ENCODE measurements around the gene TRABD2B.

The TRABD2B gene

DNA sequence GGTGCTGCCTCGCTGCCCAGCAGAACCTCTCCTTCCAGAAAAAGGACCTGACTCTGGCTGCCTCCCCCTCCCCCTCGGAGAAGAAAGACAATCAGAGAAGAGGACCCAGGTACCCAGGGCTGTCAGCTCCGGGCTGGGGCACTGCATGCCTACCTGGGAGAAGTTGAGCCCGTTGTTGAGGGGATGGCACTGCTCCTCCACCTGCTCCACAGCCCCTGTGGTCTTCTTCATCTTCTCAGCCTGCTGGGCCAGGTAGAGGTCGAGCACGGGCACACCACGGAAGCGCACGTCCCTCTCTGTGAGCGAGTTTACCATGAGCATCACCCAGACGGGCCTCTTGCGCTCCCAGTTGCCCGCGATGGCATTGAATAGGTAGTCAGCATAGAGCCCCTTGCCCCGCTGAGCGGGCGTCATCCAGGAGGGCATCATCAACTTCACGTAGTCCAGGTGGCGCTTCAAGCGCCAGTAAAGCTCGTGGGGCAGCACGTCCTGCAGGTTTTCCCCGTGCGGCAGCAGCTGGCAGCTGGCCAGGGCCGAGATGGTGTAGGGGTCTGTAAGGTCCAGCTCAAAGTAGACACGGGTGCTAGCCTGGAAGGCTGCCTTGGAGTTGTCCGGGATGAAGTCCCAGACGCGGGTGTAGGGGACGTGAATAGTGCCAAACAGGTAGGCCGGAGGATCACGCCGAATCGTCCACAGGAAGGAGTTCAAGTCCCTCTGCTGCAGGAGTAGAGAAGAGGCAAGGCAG, 3.1 kb downstream of the TRABD2B start:
- DNase-seq (ENCODE audit: low read depth) = no peak
- no peak overlapping the region for H3K4me3 ChIP-seq (ENCODE audit: low read length)
- TF ChIP-seq, protein P1, sequence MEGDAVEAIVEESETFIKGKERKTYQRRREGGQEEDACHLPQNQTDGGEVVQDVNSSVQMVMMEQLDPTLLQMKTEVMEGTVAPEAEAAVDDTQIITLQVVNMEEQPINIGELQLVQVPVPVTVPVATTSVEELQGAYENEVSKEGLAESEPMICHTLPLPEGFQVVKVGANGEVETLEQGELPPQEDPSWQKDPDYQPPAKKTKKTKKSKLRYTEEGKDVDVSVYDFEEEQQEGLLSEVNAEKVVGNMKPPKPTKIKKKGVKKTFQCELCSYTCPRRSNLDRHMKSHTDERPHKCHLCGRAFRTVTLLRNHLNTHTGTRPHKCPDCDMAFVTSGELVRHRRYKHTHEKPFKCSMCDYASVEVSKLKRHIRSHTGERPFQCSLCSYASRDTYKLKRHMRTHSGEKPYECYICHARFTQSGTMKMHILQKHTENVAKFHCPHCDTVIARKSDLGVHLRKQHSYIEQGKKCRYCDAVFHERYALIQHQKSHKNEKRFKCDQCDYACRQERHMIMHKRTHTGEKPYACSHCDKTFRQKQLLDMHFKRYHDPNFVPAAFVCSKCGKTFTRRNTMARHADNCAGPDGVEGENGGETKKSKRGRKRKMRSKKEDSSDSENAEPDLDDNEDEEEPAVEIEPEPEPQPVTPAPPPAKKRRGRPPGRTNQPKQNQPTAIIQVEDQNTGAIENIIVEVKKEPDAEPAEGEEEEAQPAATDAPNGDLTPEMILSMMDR (conservative IDR thresholded peaks at IDR 0.05; ENCODE audit: low read depth, low read length) = no peak

DNA sequence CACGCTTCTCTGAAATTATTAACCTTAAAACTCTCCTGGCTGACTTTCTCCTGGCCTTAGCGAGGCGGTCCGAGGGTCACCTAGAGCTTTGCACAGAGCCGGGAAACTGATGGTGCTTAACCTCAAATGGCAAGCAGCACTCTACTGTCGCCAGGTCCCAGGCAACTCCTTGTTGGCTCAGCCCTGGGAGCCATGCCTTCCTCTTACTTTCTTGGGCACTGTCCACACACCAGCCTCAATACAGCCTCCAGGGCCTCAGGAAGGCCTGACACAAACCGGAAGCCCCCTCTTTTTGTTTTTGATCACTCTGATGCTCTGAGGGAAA, 3.8 kb downstream of the TRABD2B start:
- TF ChIP-seq, protein P1 (conservative IDR thresholded peaks at IDR 0.05; ENCODE audit: low read depth, low read length) = no peak
- DNase-seq (ENCODE audit: low read depth) = no peak
- no peak overlapping the region for H3K4me3 ChIP-seq (ENCODE audit: low read length)

DNA sequence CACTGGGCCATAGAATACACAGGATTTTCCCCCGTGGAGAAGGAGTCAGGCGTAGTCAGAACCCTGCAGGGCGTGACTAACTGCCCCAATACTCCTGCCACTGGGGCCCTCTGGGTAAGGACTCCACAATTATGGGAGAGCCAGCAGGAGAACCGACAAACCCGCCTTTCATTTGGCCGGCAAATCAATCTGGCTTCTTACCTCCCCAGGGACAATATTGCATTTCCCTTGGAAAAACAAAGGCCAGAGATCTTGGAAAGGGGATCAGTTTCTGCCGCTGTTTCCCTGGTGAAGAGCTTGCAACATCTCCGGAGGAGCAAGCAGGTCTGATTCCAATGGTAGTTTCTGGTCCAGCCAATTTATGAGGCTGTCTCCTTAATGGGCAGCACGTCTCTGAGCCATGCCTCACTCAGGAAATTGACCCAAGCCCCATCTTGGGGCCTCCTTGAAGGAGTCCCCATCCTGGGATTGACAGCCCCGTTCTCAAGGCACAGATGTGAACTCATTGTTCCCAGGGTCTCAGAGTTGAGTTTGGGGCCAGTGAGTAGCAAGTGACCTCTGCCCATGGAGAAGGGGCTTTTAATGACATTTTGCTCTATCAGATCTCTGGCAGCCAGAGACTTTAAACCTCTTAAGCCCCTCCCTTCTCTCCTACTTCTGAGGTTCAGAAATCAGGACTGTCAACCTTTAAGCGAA, 4.3 kb downstream of the TRABD2B start:
- no peak for DNase-seq (ENCODE audit: low read depth)
- TF ChIP-seq, protein P1 (conservative IDR thresholded peaks at IDR 0.05; ENCODE audit: low read depth, low read length) = no peak
- H3K4me3 ChIP-seq (ENCODE audit: low read length) = no peak overlapping the region

DNA sequence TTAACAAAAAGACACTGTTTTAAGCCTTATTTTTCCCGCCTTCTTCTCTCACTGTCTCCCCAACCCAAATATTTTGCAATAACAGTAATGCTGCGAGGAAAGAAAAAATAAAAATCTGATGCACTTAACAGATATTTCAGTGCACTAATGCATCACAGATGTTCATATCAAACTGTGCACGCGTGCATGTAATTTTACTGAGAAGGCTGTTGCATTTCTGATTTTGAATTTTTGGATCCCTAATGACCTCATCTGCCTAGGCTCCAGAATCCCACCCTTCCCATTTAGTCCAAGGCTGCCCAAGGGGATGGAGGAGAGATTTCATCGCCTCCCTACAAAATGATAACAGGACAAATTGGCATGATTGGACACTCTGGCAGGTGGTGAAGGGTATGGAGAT, 5.5 kb downstream of the TRABD2B start:
- TF ChIP-seq, protein P1 (conservative IDR thresholded peaks at IDR 0.05; ENCODE audit: low read depth, low read length) = no peak
- H3K4me3 ChIP-seq (ENCODE audit: low read length) = no peak overlapping the region
- DNase-seq (ENCODE audit: low read depth) = no peak

DNA sequence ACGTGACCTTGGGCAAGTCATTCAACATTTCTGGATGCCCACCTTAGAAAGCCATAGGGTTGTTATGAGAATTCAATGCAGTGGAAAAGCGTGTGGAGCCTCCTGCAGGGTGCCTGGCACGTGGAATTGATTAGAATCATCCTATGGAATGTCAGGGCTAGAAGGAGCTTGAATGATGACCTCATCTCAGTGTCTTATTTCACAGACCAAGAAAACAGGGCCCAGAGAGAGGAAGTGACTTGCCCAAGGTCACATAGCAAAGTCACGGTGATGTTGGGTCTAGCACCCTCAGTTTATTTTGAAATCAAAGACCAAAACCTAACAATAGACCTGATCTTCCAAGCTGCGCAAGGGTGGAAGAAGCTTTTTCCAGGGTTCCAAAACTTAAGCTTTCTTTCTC, 6.0 kb downstream of the TRABD2B start:
- no peak overlapping the region for H3K4me3 ChIP-seq (ENCODE audit: low read length)
- DNase-seq (ENCODE audit: low read depth) = no peak
- TF ChIP-seq, protein P1 (conservative IDR thresholded peaks at IDR 0.05; ENCODE audit: low read depth, low read length) = no peak

DNA sequence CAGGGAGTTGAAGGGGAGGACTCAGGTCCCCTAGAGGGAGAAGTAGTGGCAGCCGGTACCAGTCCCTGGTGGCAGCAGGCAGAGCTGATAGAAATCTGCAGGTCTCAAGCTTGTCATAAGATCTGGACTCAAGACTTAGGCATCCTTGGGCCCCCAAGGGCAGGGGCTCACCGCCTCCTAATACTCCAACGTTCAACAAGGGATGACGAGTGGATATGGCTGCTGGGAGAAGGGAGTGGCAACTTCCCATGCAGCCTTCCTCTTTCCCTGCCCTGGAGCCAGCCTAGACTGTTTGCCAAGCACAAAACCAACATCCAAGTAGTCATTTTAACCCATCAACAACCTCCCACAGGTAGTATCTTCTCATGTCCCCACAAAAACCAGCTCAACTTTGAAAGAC, 6.9 kb downstream of the TRABD2B start:
- no peak overlapping the region for H3K4me3 ChIP-seq (ENCODE audit: low read length)
- TF ChIP-seq, protein P1 (conservative IDR thresholded peaks at IDR 0.05; ENCODE audit: low read depth, low read length) = no peak
- DNase-seq (ENCODE audit: low read depth) = no peak

DNA sequence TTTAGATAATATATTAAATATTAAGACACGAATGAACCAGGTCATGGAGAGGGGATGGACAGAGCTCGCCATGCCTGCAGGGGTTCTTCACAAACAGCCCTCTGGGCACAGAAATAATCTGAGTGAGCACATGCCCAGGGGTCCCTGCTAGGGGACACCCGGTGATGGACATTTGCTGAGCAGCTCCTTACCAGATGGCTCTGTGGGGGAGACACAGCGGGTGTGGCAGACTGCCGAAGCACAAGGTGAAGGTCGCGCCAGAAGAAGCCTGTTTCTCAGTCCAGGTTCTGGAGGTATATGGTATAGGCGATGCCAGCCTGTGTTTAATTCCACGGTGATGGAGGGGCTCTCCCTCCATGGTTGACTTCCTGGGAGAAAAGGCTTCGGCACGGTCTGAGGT, 9.6 kb downstream of the TRABD2B start:
- no peak for DNase-seq (ENCODE audit: low read depth)
- no peak overlapping the region for H3K4me3 ChIP-seq (ENCODE audit: low read length)
- TF ChIP-seq, protein P1 (conservative IDR thresholded peaks at IDR 0.05; ENCODE audit: low read depth, low read length) = no peak

Data from retinal pigment epithelial cell (primary cell).